Astrocyte (in vitro differentiated cells and primary cell): ENCODE data around the gene AQR. TPM values are rescaled to one million over a fixed set of nuclear protein-coding genes. Genes with fewer than 3 reads are reported as not detected.

Source experiments
- DNase-seq: peaks from one replicate; pipeline ENCODE4 v3.0.0-alpha.2; 2010; ENCODE audit warnings: low read depth
- FAIRE-seq: peaks from 2 replicates; lab custom pipeline; 2011; peaks lifted over from hg19 to GRCh38; lab: Jason Lieb, UNC
- H2AFZ ChIP-seq: 2 replicates; pipeline ENCODE4 v1.6.0; 2012; ENCODE audit warnings: low read depth, low read length, inconsistent platforms
- H3K27ac ChIP-seq: 2 replicates; pipeline ENCODE4 v1.5.1; 2011; ENCODE audit warnings: low read depth, low read length, inconsistent platforms
- H3K27me3 ChIP-seq: 2 replicates; pipeline ENCODE4 v1.6.0; 2011; ENCODE audit warnings: low read length, inconsistent platforms; ENCODE audit not compliant: insufficient read depth
- H3K36me3 ChIP-seq: 2 replicates; pipeline ENCODE4 v1.5.1; 2011; ENCODE audit warnings: low read length, inconsistent platforms; ENCODE audit not compliant: insufficient read depth
- H3K4me1 ChIP-seq: 2 replicates; pipeline ENCODE4 v1.5.1; 2011; ENCODE audit warnings: low read length, inconsistent platforms; ENCODE audit not compliant: insufficient read depth
- H3K4me2 ChIP-seq: 2 replicates; pipeline ENCODE4 v1.6.0; 2012; ENCODE audit warnings: low read length, inconsistent platforms
- H3K4me3 ChIP-seq: 2 replicates; pipeline ENCODE4 v1.5.1; 2011; ENCODE audit warnings: low read depth, mild to moderate bottlenecking, low read length, inconsistent platforms; ENCODE audit not compliant: insufficient read depth
- H3K79me2 ChIP-seq: 2 replicates; pipeline ENCODE4 v1.6.0; 2012; ENCODE audit warnings: mild to moderate bottlenecking, low read length, inconsistent platforms; ENCODE audit not compliant: insufficient read depth
- H3K9ac ChIP-seq: 2 replicates; pipeline ENCODE4 v1.6.0; 2012; ENCODE audit warnings: mild to moderate bottlenecking, low read length, inconsistent platforms
- H3K9me3 ChIP-seq: 2 replicates; pipeline ENCODE4 v1.5.1; 2012; ENCODE audit warnings: low read depth, mild to moderate bottlenecking, low read length, inconsistent platforms; ENCODE audit not compliant: insufficient read depth
- H4K20me1 ChIP-seq: 2 replicates; pipeline ENCODE4 v1.6.0; 2012; ENCODE audit warnings: low read length, inconsistent platforms; ENCODE audit not compliant: insufficient read depth
- H3K27ac Mint-ChIP-seq: one replicate; pipeline ENCODE4 v1.8.0; 2021; ENCODE audit warnings: mild to moderate bottlenecking, mixed read lengths; ENCODE audit not compliant: unreplicated experiment
- H3K27me3 Mint-ChIP-seq: one replicate; pipeline ENCODE4 v1.8.0; 2021; ENCODE audit warnings: low read depth, mixed read lengths; ENCODE audit not compliant: unreplicated experiment
- H3K36me3 Mint-ChIP-seq: one replicate; pipeline ENCODE4 v1.8.0; 2021; ENCODE audit warnings: low read depth, mixed read lengths; ENCODE audit not compliant: unreplicated experiment
- H3K4me1 Mint-ChIP-seq: one replicate; pipeline ENCODE4 v1.8.0; 2021; ENCODE audit warnings: low read depth, mixed read lengths; ENCODE audit not compliant: unreplicated experiment
- H3K4me3 Mint-ChIP-seq: one replicate; pipeline ENCODE4 v1.8.0; 2021; ENCODE audit warnings: mild to moderate bottlenecking, moderate library complexity, mixed read lengths; ENCODE audit not compliant: unreplicated experiment
- H3K9me3 Mint-ChIP-seq: one replicate; pipeline ENCODE4 v1.8.0; 2021; ENCODE audit warnings: mild to moderate bottlenecking, mixed read lengths; ENCODE audit not compliant: unreplicated experiment
- CTCF ChIP-seq: IDR thresholded peaks from 2 replicates; pipeline ENCODE4 v1.5.1; 2011; ENCODE audit warnings: low read depth, mild to moderate bottlenecking, inconsistent platforms, low read length, moderate library complexity; ENCODE audit not compliant: insufficient read depth
- EZH2 ChIP-seq: IDR thresholded peaks from 2 replicates; pipeline ENCODE4 v1.6.1; 2012; ENCODE audit warnings: mild to moderate bottlenecking, low read length, inconsistent platforms; ENCODE audit not compliant: insufficient read depth
- total RNA-seq: library from RNA; stranded (reverse); gene quantifications from 2 replicates; pipeline ENCODE4 v1.2.1, GENCODE V29; 2021

The AQR gene
- total RNA-seq, 1 donor from 2014 or later: 27.2 TPM

- Mint-ChIP-seq H3K4me3 (no peak overlapping the region), H3K27ac (no peak overlapping the region), H3K27me3 (no peaks in the 10 kb centered on the region), H3K4me1 (peaks cover 4% of the 10 kb centered on the region), H3K9me3 (peaks cover 16% of the 10 kb centered on the region), H3K36me3 (peaks cover 33% of the 10 kb centered on the region)
- Histone ChIP-seq H3K27ac (no peak overlapping the region), H3K9me3 (peaks cover 9% of the 10 kb centered on the region), H3K4me2 (no peak overlapping the region), H2AFZ (no peak overlapping the region), H3K9ac (no peak overlapping the region), H3K36me3 (peaks cover 24% of the 10 kb centered on the region), H3K79me2 (no peaks in the 10 kb centered on the region), H4K20me1 (peaks cover 3% of the 10 kb centered on the region), H3K27me3 (no peaks in the 10 kb centered on the region), H3K4me1 (no peaks in the 10 kb centered on the region), H3K4me3 (no peak overlapping the region)
- TF ChIP-seq CTCF (no peak), EZH2 (no peak)
- DNase-seq (peak; percentile 39), FAIRE-seq (no peak)
These were observed 80.1 kb downstream of the AQR start for GRCh38 chr15:34889476-34889875.

- H3K27ac Mint-ChIP-seq: no peak overlapping the region
- no peak overlapping the region for H3K27ac ChIP-seq
These were observed 83.4 kb downstream of the AQR start for GRCh38 chr15:34886134-34886533.

More at GRCh38 chr15:34886134-34886533, 83.4 kb downstream of the AQR start:
- H3K36me3 Mint-ChIP-seq: peaks cover 14% of the 10 kb centered on the region
- DNase-seq (peak; percentile 12), FAIRE-seq (no peak)
- Histone ChIP-seq H3K27me3 (no peaks in the 10 kb centered on the region), H4K20me1 (no peaks in the 10 kb centered on the region), H2AFZ (no peak overlapping the region), H3K9ac (no peak overlapping the region), H3K9me3 (no peaks in the 10 kb centered on the region), H3K4me1 (no peaks in the 10 kb centered on the region), H3K4me3 (no peak overlapping the region), H3K4me2 (no peak overlapping the region), H3K79me2 (no peaks in the 10 kb centered on the region), H3K36me3 (peaks cover 21% of the 10 kb centered on the region)
- no peak for TF ChIP-seq CTCF
- no peak for TF ChIP-seq EZH2
- H3K9me3 Mint-ChIP-seq: peaks cover 2% of the 10 kb centered on the region
- H3K27me3 Mint-ChIP-seq: no peaks in the 10 kb centered on the region
- H3K4me1 Mint-ChIP-seq: peaks cover 3% of the 10 kb centered on the region
- no peak overlapping the region for H3K4me3 Mint-ChIP-seq
